HUES64 (cell line): Measurements from ENCODE around the gene EPHB1.

Source experiments
- H3K27ac ChIP-seq: 2 replicates; pipeline ENCODE4 v1.7.0; 2013; ENCODE audit warnings: low read depth, low read length, inconsistent platforms
- H3K27me3 ChIP-seq: 2 replicates; pipeline ENCODE4 v1.6.1; 2013; ENCODE audit warnings: mild to moderate bottlenecking, low read length; ENCODE audit not compliant: insufficient read depth
- H3K36me3 ChIP-seq: 2 replicates; pipeline ENCODE4 v1.6.1; 2013; ENCODE audit warnings: mild to moderate bottlenecking, low read length; ENCODE audit not compliant: insufficient read depth
- H3K4me1 ChIP-seq: 2 replicates; pipeline ENCODE4 v1.6.1; 2013; ENCODE audit warnings: mild to moderate bottlenecking, low read length, moderate library complexity; ENCODE audit not compliant: insufficient read depth
- H3K4me3 ChIP-seq: 2 replicates; pipeline ENCODE4 v1.5.1; 2013; ENCODE audit warnings: mild to moderate bottlenecking, low read length, moderate library complexity
- H3K9ac ChIP-seq: 2 replicates; pipeline ENCODE4 v1.6.1; 2013; ENCODE audit warnings: mild to moderate bottlenecking, low read depth, low read length
- H3K9me3 ChIP-seq: 2 replicates; pipeline ENCODE4 v1.6.1; 2013; ENCODE audit warnings: low read depth, low read length; ENCODE audit not compliant: insufficient read depth
- WGBS: fragments of 150-250, 120-280 bp; methylation state at CpG from one replicate; pipeline ENCODE4 v1.1.7; 2013; ENCODE audit warnings: missing lambda C conversion rate; 5-methylcytosine and 5-hydroxymethylcytosine counted together

The EPHB1 gene

DNA sequence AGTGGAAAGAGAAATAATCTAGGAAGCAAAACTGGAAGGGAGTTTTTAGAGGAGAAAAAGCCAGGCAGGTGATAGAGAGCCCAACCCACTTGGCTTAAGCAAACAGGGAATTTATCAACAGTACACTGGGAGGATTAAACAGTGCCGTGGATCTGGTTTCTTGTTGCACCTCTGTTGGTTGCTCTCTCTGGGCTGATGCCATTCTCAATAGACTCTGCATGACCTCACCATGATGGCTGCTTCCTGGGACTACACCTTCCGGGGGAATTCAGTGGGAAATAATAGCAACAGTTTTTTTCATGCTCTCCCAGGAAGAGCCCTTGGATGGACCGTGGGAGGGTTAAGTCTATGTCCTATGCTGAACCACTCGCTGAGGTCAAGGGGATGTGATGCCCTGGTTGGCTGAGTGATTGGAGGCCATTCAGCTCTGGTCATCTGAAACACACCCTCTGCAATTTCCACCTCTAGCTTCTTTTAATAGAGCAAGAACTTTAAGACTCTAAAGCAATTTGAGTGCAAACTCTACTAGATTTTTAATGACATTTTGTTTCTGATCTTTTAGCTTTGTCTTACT, 74.2 kb downstream of the EPHB1 start:
- H3K36me3 ChIP-seq, result no peaks in the 10 kb centered on the region
- no peak overlapping the region for H3K9ac ChIP-seq
- no peaks in the 10 kb centered on the region for H3K9me3 ChIP-seq
- H3K4me1 ChIP-seq, result no peaks in the 10 kb centered on the region
- no peaks in the 10 kb centered on the region for H3K27me3 ChIP-seq
- WGBS, result 90% methylated on average over 4 of the region's 4 CpGs
- H3K27ac ChIP-seq, result no peak overlapping the region
- H3K4me3 ChIP-seq, result no peak overlapping the region

DNA sequence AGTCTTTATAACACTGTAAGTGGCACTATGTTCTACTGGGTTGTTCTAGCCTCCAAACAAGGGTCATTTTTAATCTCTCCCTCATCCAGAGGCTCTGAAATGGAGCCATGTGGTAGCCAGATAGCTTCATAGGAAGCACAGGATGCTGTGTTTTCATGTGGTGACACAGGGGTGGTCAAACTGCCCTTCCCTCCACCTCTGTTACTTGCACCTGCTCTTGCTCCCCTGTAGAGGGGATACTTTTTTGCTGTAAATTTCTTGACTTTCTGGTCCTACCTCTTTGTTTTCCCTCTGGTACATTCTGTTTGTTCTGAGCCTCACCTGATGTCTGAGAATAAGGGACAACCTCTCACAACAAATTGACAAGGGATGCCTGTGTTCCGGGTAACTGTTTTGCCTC, 76.8 kb downstream of the EPHB1 start:
- Histone ChIP-seq H3K27ac (no peak overlapping the region), H3K4me1 (no peaks in the 10 kb centered on the region), H3K36me3 (no peaks in the 10 kb centered on the region), H3K4me3 (no peak overlapping the region), H3K27me3 (no peaks in the 10 kb centered on the region), H3K9ac (no peak overlapping the region), H3K9me3 (no peaks in the 10 kb centered on the region)
- WGBS, result 89% methylated on average over 1 of the region's 1 CpG

DNA sequence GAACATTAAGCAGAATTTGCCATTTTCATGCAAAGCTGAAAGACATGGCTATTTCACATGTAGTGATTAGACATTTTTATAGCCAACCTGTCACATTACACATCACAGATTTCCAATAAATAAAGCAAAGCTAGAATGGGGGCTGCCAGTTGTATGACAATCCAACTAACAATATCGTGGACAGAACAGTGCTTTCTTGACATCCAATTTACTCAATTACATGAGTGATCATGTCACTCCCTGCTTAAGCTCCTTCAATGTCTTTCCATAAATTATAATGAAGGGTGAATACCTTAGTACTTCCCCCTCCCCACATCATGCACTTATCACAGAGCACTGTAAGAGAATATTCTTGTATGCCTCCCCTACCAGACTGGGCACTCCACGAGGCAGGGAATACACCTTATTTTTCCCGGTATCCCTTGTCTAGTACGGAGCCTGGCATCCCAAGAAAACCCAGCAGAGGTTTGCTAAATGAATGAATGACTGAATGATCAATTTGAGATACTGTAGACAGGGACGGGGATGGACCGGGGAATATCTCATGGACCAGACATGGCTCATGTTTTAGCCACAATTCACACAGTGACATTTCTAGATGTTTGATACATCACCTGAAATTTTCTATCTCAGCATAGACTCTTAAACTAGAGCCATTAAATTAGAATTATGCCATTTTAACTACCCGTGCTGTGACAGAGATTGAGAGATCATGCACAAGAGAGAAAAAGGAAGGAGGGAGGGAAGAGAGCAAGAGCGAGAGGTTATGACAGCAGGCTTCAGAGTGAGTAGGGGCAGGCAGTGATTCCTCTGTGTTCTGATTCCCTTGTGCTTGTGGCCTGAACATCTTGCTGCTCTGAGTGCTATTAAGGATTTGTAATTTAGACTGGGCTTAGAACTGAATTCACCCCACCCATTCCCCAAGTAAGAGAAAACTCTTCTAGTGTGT, 77.7 kb downstream of the EPHB1 start:
- no peak overlapping the region for H3K27ac ChIP-seq
- H3K9ac ChIP-seq, result no peak overlapping the region
- H3K4me1 ChIP-seq, result no peaks in the 10 kb centered on the region
- 94% methylated on average over 8 of the region's 8 CpGs for WGBS
- H3K36me3 ChIP-seq, result no peaks in the 10 kb centered on the region
- no peaks in the 10 kb centered on the region for H3K27me3 ChIP-seq
- H3K4me3 ChIP-seq, result no peak overlapping the region
- H3K9me3 ChIP-seq, result no peaks in the 10 kb centered on the region

DNA sequence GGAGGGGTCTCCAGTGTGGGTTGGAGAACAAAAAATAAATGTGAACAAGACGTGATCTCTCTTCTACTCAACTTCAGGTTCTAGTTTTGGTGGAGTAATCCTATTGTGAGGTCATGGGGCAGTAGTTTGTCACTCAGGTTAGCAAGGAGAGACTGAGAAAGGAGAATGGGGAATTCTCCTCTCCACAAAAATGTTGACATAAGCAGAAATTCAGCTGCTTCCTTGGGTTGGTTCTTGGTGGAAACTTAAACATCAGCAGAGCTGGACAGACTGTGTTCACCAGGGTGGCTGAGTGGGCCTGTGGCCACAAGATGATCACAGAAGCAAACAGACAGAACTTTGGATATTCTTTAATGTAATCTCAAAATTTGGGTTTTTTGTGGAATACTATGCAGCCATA, 78.7 kb downstream of the EPHB1 start:
- Histone ChIP-seq H3K4me1 (no peaks in the 10 kb centered on the region), H3K4me3 (no peak overlapping the region), H3K27me3 (no peaks in the 10 kb centered on the region), H3K9me3 (no peaks in the 10 kb centered on the region), H3K36me3 (no peaks in the 10 kb centered on the region), H3K27ac (no peak overlapping the region), H3K9ac (no peak overlapping the region)
- 89% methylated on average over 1 of the region's 1 CpG for WGBS

DNA sequence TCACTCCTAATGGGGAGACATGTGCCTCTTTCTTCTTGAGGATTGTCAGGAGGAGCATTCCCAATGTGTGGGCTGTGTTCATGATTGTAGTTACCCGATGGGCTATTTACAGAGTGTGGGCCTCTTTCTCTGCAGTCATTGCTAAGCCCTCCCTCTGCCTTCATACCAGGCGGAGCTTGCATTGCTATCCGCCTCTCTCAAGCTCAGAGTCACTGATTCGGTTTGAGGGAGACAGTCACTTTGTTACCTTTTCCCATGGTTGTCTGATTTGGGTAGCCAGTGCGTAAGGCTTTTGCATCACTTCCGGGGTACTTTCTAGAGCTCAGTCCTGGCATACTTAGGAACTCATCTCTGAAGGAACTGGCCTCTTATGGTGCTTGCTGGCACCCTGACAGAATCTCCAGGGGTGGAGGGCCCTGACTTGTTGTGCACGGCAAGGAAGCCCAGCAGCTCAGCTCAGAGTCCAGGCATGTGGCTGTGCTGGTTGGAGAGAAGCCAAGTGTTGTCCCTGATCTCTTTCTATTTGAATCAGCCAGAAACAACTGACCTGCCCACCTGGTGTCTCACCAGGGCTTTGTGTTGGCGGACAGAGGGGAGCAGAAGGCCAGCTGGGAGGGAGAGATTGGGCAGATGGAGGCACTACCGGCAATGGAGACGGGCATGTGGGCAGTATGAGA, 79.8 kb downstream of the EPHB1 start:
- Histone ChIP-seq H3K27me3 (no peaks in the 10 kb centered on the region), H3K27ac (no peak overlapping the region), H3K9me3 (no peaks in the 10 kb centered on the region), H3K36me3 (no peaks in the 10 kb centered on the region), H3K4me1 (no peaks in the 10 kb centered on the region), H3K4me3 (no peak overlapping the region), H3K9ac (no peak overlapping the region; the same call in 1 of the 2 replicates)
- whole genome bisulfite sequencing, result 80% methylated on average over 10 of the region's 10 CpGs

DNA sequence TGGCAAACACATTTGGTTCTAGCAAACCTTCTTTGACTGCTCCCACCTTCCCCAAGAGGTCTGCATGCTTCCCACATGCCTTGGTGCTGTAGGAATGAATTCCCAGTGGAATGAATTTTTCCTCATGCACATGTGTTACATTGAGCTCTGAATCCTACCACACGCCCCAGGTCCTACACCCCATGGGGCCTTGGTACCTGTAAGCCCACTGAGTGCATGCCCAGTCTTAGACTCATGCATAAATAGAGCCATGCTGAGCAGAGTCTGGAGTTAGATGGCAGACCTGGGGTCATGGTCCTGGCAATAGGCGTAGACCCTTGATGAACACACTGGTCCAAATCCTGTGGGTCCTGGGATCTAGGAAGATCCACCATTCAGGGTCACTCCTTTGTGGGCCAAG, 81.8 kb downstream of the EPHB1 start:
- Histone ChIP-seq H3K9ac (no peak overlapping the region), H3K36me3 (no peaks in the 10 kb centered on the region), H3K4me3 (no peak overlapping the region), H3K9me3 (no peaks in the 10 kb centered on the region), H3K27ac (no peak overlapping the region), H3K27me3 (no peaks in the 10 kb centered on the region), H3K4me1 (no peaks in the 10 kb centered on the region)
- WGBS, result 96% methylated on average over 2 of the region's 2 CpGs

DNA sequence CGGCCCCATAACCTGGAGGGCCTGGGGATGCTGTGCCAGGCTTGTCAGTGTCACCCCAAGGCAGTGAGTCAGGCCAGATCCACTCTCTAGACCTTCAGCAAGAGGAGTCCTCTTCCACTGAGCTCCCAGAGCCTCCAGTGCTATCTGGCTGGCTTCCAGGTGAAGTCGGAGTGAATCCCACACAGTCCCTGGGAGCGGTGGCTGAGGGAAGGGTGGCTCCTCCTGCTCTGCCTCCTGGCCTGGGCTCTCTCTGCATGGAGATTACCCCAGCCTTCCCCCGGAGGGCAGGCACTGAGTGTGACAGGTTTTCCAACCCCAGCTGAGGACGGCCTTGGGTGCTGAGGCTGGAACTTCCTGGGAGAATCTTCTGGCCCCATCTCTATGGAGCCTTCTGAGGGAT, 82.7 kb downstream of the EPHB1 start:
- WGBS, result 86% methylated on average over 5 of the region's 5 CpGs
- Histone ChIP-seq H3K27me3 (no peaks in the 10 kb centered on the region), H3K36me3 (no peaks in the 10 kb centered on the region), H3K9ac (no peak overlapping the region), H3K4me3 (no peak overlapping the region), H3K4me1 (no peaks in the 10 kb centered on the region), H3K27ac (no peak overlapping the region), H3K9me3 (no peaks in the 10 kb centered on the region)

DNA sequence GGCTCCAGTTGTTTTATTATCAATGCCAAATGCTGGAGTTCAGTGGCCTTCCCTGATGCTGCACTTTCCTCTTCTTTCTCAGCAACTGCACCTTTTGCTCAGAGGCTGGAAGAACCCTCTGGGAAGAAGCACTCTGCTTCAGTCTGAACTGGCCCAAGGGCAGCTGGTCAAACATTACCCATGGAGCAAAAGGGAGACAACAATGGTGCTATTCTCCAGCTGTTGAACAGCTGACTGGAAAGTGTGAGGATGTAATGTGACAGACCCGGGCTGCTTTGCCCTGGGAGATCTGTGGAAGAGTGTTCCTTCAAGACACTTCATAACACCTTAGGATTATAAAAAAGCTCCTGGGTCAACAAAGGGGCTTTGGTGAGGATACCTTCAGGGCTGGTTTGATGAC, 84.9 kb downstream of the EPHB1 start:
- H3K27me3 ChIP-seq, result no peaks in the 10 kb centered on the region
- H3K4me1 ChIP-seq, result no peaks in the 10 kb centered on the region
- H3K9me3 ChIP-seq, result no peaks in the 10 kb centered on the region
- H3K4me3 ChIP-seq, result no peak overlapping the region
- no peak overlapping the region for H3K27ac ChIP-seq
- WGBS, result 100% methylated on average over 1 of the region's 1 CpG
- H3K36me3 ChIP-seq, result no peaks in the 10 kb centered on the region
- no peak overlapping the region for H3K9ac ChIP-seq

DNA sequence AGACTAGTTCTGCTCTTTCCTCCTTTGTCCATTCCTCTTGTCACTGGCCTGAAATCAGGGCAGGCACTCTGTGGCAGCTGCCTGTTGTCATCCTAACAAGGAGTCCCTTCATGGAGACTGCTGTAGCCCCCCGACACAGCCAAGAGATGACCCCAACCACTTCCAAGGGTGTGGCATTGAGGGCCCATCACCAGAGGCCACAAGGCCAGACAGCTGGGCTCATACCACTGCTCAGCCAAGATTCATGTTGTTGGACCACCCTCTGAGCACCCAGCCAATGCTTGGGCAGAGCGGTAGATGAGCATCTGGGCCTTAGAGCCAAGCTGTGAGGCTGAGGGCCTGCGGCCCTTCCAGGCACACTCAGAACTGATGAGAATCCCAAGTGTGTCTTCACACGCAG, 85.4 kb downstream of the EPHB1 start:
- no peaks in the 10 kb centered on the region for H3K36me3 ChIP-seq
- WGBS, result 94% methylated on average over 4 of the region's 4 CpGs
- H3K9me3 ChIP-seq, result no peaks in the 10 kb centered on the region
- H3K9ac ChIP-seq, result no peak overlapping the region
- no peaks in the 10 kb centered on the region for H3K4me1 ChIP-seq
- no peak overlapping the region for H3K27ac ChIP-seq
- no peaks in the 10 kb centered on the region for H3K27me3 ChIP-seq
- no peak overlapping the region for H3K4me3 ChIP-seq

DNA sequence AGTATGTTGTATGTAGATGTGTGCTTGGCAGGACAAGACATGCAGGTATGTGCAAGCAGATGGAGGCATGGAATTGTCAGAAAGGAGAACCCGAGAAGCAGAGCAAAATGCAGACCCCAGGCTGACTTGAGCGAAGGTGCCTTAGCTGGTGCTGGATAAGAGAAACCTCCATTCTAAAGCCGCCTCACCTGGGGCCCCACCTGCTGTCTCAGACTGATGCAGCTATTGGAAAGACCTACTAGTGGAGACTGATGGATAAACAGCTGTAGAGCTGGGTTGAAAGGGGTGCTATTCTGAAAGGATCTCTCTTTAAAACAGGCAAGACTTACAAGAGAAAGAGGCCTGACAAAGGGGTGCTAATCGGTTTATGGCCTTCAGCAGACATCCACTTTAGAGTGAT, 86.2 kb downstream of the EPHB1 start:
- Histone ChIP-seq H3K27me3 (no peaks in the 10 kb centered on the region), H3K9ac (no peak overlapping the region), H3K4me1 (no peaks in the 10 kb centered on the region), H3K4me3 (no peak overlapping the region), H3K27ac (no peak overlapping the region), H3K9me3 (no peaks in the 10 kb centered on the region), H3K36me3 (no peaks in the 10 kb centered on the region)
- 96% methylated on average over 3 of the region's 4 CpGs for WGBS

DNA sequence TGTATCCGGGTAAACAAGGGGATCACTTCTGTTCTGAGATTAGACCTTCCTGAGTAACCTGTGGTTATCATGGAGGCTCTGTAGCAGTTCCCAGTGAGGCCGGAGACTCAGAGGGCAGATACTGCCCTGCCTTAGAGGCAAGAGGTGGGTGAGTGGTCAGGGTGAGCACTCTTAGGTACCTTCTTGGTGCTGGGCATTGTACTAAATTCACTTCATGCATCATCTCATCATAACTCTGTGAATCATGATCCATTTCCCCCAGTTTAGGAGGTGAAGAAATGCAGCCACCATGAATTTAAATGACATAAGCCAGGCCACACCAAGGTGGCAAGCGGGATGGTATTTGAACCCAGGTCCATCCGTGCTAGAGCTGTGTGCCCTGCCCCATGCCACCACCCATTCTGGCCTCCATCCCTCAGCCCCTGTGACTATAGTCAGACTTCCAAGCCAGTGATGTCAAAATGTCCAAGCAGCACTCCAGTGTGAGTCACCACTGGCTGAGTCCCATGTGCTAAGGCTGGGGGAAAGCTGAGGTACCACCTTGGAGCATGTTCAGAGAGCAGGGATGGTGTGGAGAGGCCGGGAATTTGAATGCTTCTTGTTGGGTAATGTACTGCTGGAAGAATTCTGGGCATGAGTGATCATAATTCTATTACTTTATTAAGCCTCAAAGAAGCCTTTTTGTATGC, 88.8 kb downstream of the EPHB1 start:
- H3K36me3 ChIP-seq, result no peaks in the 10 kb centered on the region
- H3K4me1 ChIP-seq, result no peaks in the 10 kb centered on the region
- H3K27me3 ChIP-seq, result no peaks in the 10 kb centered on the region; the same call in 1 of the 2 replicates
- H3K9ac ChIP-seq, result no peak overlapping the region
- H3K27ac ChIP-seq, result no peak overlapping the region
- no peaks in the 10 kb centered on the region for H3K9me3 ChIP-seq
- 94% methylated on average over 5 of the region's 5 CpGs for WGBS
- H3K4me3 ChIP-seq, result no peak overlapping the region
